ENCODE data around the gene HAUS8. TPM values are rescaled to one million over a fixed set of nuclear protein-coding genes. Genes with fewer than 3 reads are reported as not detected.

Gene HAUS8
- total RNA-seq, 4 donors from 2014 or later = 6.4 to 9.1 (median 6.8) TPM

DNA sequence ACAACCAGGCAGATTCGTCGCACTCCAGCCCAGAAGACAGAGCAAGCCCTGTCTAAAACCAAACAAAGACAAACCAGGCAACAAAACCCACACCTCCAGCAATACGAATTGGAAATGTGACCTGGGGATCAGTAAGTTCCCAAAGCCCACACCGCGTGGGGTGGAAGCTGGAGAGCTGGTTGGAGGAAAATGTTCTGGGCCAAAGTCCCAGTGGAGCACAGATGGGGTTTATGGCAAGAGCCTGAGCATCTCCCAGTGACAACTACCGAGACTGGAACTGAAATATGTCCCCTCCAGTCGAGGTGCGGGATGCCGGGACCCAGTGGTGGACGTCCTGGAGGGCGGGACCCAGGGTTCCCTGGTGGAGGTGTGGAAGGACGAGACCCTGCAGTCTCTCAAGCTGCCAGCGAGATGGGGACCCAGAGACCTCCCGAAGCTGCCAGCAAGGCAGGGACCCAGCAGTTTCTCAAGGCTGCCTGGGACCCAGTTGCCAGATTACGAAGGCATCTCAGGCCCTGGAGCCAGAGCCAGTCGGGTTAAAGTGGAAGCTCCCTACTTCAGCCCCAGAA, 26.3 kb downstream of the HAUS8 start:
- no peak for TF ChIP-seq POLR2A (IDR thresholded peaks at IDR 0.05)
- TF ChIP-seq, protein P1, sequence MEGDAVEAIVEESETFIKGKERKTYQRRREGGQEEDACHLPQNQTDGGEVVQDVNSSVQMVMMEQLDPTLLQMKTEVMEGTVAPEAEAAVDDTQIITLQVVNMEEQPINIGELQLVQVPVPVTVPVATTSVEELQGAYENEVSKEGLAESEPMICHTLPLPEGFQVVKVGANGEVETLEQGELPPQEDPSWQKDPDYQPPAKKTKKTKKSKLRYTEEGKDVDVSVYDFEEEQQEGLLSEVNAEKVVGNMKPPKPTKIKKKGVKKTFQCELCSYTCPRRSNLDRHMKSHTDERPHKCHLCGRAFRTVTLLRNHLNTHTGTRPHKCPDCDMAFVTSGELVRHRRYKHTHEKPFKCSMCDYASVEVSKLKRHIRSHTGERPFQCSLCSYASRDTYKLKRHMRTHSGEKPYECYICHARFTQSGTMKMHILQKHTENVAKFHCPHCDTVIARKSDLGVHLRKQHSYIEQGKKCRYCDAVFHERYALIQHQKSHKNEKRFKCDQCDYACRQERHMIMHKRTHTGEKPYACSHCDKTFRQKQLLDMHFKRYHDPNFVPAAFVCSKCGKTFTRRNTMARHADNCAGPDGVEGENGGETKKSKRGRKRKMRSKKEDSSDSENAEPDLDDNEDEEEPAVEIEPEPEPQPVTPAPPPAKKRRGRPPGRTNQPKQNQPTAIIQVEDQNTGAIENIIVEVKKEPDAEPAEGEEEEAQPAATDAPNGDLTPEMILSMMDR (IDR thresholded peaks at IDR 0.05) = no peak
- peaks cover 0 to 9% of the 10 kb centered on the region in 2 donors for H3K36me3 ChIP-seq
- H3K9me3 ChIP-seq = no peaks in the 10 kb centered on the region
- H3K4me1 ChIP-seq = no peaks in the 10 kb centered on the region
- 85 to 96% methylated on average over 16 of the region's 16 CpGs for WGBS, 2 donors
- H3K27ac ChIP-seq = peak overlapping the region in 1 of 3 donors; percentile 10
- no peak overlapping the region for H3K4me3 ChIP-seq (replicated peaks in 1 of 3)
- intact Hi-C loops (cut with DNase I) = loop anchor here (10.0 kb wide), 1 partner anchor 274 kb away; no protein-coding TSS in a partner anchor
- no peak for DNase-seq
- H3K27me3 ChIP-seq = no peaks in the 10 kb centered on the region

DNA sequence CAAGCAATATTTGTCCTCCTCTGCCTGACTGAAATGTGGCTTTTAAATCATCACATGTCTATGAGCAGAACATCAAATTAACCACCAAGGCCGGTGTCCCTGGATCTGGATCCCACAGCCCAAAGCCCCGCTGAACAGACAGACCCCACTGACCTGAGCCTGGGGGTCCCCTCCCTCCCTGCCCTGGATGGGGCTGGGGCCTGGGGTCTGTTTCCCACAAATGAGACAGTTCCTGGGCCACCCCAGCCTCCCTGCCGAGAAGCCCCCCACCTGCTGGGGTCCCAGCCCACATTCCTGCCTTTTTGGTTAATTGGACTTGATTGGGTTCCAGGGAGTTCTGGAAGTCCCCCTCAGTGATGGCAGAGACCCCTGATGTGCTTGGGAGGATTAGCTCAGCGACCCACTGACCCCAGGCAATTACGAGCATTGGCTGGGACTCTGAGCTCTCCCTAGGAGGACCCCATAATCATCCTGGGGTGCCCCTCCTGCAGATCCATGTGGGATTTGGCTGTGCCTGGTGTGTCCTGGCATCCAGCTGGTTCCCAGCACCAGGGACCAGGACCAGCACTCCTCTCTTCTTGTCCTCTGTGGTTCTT, 29.2 kb downstream of the HAUS8 start:
- intact Hi-C loops (cut with DNase I) = loop anchor here (10.0 kb wide), 1 partner anchor 271 kb away; no protein-coding TSS in a partner anchor
- Histone ChIP-seq H3K9me3 (no peaks in the 10 kb centered on the region), H3K27me3 (no peaks in the 10 kb centered on the region), H3K36me3 (peaks cover 0 to 9% of the 10 kb centered on the region in 2 donors), H3K4me3 (replicated peaks in 1 of 3) (no peak overlapping the region), H3K4me1 (peaks cover 5 to 8% of the 10 kb centered on the region in 2 donors), H3K27ac (no peak overlapping the region)
- TF ChIP-seq, protein P1 (IDR thresholded peaks at IDR 0.05) = no peak
- no peak for TF ChIP-seq POLR2A (IDR thresholded peaks at IDR 0.05)
- WGBS, 2 donors = 70 to 94% methylated on average over 3 to 5 of the region's 5 CpGs
- DNase-seq = no peak

DNA sequence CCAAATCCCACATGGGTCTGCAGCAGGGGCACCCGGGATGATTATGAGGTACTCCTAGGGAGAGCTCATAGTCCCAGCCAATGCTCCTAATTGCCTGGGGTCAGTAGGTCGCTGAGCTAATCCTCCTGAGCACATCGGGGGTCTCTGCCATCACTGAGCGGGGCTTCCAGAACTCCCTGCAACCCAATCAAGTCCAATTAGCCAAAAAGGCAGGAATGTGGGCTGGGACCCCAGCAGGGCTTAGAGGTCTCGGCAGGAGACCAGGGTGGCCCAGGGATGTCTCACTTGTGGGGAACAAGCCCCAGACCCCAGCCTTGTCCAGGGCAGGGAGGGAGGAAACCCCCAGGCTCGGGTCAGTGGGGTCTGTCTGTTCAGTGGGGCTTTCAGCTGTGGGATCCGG, 31.5 kb downstream of the HAUS8 start:
- WGBS, 2 donors = 63 to 85% methylated on average over 5 to 6 of the region's 7 CpGs

DNA sequence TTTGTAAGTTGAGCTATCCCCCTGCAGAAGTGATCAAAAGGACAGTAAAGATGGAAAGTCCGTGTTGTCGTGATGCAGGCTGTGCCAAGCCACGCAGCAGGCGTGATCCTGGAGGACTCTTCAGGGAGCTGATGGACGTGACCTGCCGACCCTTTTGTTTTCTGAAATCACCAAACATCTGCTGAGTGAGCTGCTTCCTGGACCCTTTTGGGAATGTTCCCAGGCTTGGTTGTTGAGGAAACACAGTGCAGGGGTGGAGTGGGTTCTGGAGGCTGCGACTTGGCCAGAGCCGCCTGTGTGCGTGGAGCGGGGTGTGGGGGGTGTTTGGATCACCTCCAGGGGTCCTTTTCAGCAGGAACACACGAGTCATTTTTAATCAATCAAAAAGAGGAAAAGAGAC, 33.3 kb downstream of the HAUS8 start:
- WGBS, 2 donors = 5 to 11% methylated on average over 8 to 11 of the region's 11 CpGs
- no peak for DNase-seq
- Histone ChIP-seq H3K27me3 (no peaks in the 10 kb centered on the region), H3K36me3 (no peaks in the 10 kb centered on the region), H3K4me1 (peaks cover 5 to 8% of the 10 kb centered on the region in 2 donors), H3K4me3 (replicated peaks in 1 of 3) (no peak overlapping the region), H3K27ac (no peak overlapping the region), H3K9me3 (no peaks in the 10 kb centered on the region)
- TF ChIP-seq, protein P1 (IDR thresholded peaks at IDR 0.05) = no peak
- no peak for TF ChIP-seq POLR2A (IDR thresholded peaks at IDR 0.05)
- intact Hi-C loops (cut with DNase I) = loop anchor here (10.0 kb wide), 1 partner anchor 267 kb away; no protein-coding TSS in a partner anchor

More for the DNA sequence above, 31.5 kb downstream of the HAUS8 start:
- Histone ChIP-seq H3K27ac (no peak overlapping the region), H3K9me3 (no peaks in the 10 kb centered on the region), H3K4me3 (replicated peaks in 1 of 3) (no peak overlapping the region), H3K27me3 (no peaks in the 10 kb centered on the region), H3K36me3 (no peaks in the 10 kb centered on the region), H3K4me1 (peaks cover 5 to 8% of the 10 kb centered on the region in 2 donors)
- TF ChIP-seq POLR2A (IDR thresholded peaks at IDR 0.05) = no peak
- TF ChIP-seq, protein P1 (IDR thresholded peaks at IDR 0.05) = no peak
- DNase-seq = no peak
- intact Hi-C loops (cut with DNase I) = loop anchor here (10.0 kb wide), 1 partner anchor 269 kb away; no protein-coding TSS in a partner anchor

DNA sequence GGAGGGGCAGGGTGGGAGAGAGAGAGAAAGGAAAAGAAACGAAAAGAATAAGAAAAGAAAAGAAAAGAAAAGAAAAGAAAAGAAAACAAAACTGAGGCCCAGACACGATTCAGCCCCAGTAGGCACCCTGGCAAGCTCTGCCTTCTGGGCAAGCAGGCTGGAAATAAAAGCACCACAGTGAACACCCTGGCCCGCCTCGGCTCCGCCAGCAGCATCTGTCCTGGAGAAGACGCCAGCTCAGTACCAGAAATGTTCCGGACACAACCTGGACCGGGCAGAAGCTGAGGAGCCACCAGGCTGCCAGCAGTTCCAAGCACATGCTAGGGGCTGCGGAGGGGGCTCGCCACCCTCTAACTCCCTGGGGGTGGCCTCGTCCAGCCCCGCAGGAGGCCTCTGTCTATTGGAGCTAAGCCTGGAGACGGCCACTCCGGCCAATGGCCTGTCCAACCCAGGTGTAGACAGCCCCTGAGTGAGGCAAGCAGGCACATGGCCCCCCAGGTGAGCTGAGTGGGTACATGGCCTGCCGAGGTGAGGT, 37.2 kb downstream of the HAUS8 start:
- no peaks in the 10 kb centered on the region for H3K9me3 ChIP-seq
- intact Hi-C loops (cut with DNase I) = no loop called here
- no peak overlapping the region for H3K27ac ChIP-seq
- WGBS, 2 donors = 74 to 76% methylated on average over 9 to 11 of the region's 15 CpGs
- TF ChIP-seq, protein P1 (IDR thresholded peaks at IDR 0.05) = no peak
- TF ChIP-seq POLR2A (IDR thresholded peaks at IDR 0.05) = no peak
- H3K36me3 ChIP-seq = no peaks in the 10 kb centered on the region
- H3K4me3 ChIP-seq (replicated peaks in 1 of 3) = no peak overlapping the region
- no peak for DNase-seq
- no peaks in the 10 kb centered on the region for H3K27me3 ChIP-seq
- peaks cover 5 to 8% of the 10 kb centered on the region in 2 donors for H3K4me1 ChIP-seq
